Activated CD8-positive, alpha-beta memory T cell treated with anti-CD3 and anti-CD28 coated beads, Interleukin-2, amount 10 ng/mL, durations not matched to agents 7 days and 5 days (primary cell): Measurements from ENCODE around the gene STYK1. TPM values are rescaled to one million over a fixed set of nuclear protein-coding genes. Genes with fewer than 3 reads are reported as not detected.
A peak's percentile ranks its signal among the peaks of the same experiment; 100 is the strongest.
"Not testable (repeated sequence)": the region's sequence is repeated elsewhere in the genome, so short reads cannot be mapped to it uniquely, and the experiment has no call there.

Experiments
- ATAC-seq: fragments of 150-1000 bp; cut with Tn5 transposase; one replicate; pipeline ENCODE4 v1.10.0; 2021; ENCODE audit warnings: moderate library complexity
- CTCF ChIA-PET: fragments of 350-600 bp; sonication (Branson Sonifier 250); formaldehyde crosslinking; loops from one replicate; lab custom pipeline; 2021; ENCODE audit warnings: antibody characterized with exemption; lab: Charles Lee
- DNase-seq: peaks from one replicate; pipeline ENCODE4 v3.0.0-alpha.2; 2020
- H3K27ac Mint-ChIP-seq: one replicate; pipeline ENCODE4 v1.8.0; 2021; ENCODE audit warnings: mild to moderate bottlenecking, mixed read lengths
- H3K27me3 Mint-ChIP-seq: one replicate; pipeline ENCODE4 v1.8.0; 2021; ENCODE audit warnings: mixed read lengths
- H3K36me3 Mint-ChIP-seq: one replicate; pipeline ENCODE4 v1.8.0; 2021; ENCODE audit warnings: mild to moderate bottlenecking, mixed read lengths
- H3K4me1 Mint-ChIP-seq: one replicate; pipeline ENCODE4 v1.8.0; 2021; ENCODE audit warnings: mixed read lengths
- H3K4me3 Mint-ChIP-seq: one replicate; pipeline ENCODE4 v1.8.0; 2021; ENCODE audit warnings: mild to moderate bottlenecking, moderate library complexity, mixed read lengths
- H3K9me3 Mint-ChIP-seq: one replicate; pipeline ENCODE4 v1.8.0; 2022; ENCODE audit warnings: low read depth, mixed read lengths
- total RNA-seq, 2 experiments: library from RNA; stranded (reverse); gene quantifications; one replicate each; pipeline ENCODE4 v1.2.3, GENCODE V29; 2021

Gene STYK1
- total RNA-seq, 2 experiments from 2014 or later = 8.4 to 16.1 TPM

GRCh38 chr12:10668526-10668925 is 5.3 kb downstream of the STYK1 start:
- H3K36me3 Mint-ChIP-seq = peaks cover 48% of the 10 kb centered on the region
- CTCF ChIA-PET = interaction anchor here (0.9 to 1.8 kb wide), 4 partner anchors 53 to 515 kb away, joined by 3 to 7 read pairs (median 4); no protein-coding TSS in a partner anchor
- no peaks in the 10 kb centered on the region for H3K9me3 Mint-ChIP-seq
- peak overlapping the region; percentile 77 for H3K4me3 Mint-ChIP-seq
- H3K4me1 Mint-ChIP-seq = peaks cover 44% of the 10 kb centered on the region
- ATAC-seq = no peak
- H3K27me3 Mint-ChIP-seq = no peaks in the 10 kb centered on the region
- DNase-seq = no peak
- H3K27ac Mint-ChIP-seq = peak overlapping the region; percentile 62

- Mint-ChIP-seq H3K4me3 (peak overlapping the region; percentile 46), H3K36me3 (peaks cover 48% of the 10 kb centered on the region), H3K27me3 (no peaks in the 10 kb centered on the region), H3K4me1 (peaks cover 40% of the 10 kb centered on the region), H3K27ac (no peak overlapping the region), H3K9me3 (no peaks in the 10 kb centered on the region)
- DNase-seq = no peak
- ATAC-seq = no peak
- CTCF ChIA-PET = interaction anchor here (0.9 to 1.1 kb wide), 2 partner anchors 52 to 659 kb away, joined by 3 to 6 read pairs; no protein-coding TSS in a partner anchor
These were observed 6.3 kb downstream of the STYK1 start for GRCh38 chr12:10667581-10667980.

- no peaks in the 10 kb centered on the region for H3K9me3 Mint-ChIP-seq
- CTCF ChIA-PET = no interaction called here
- no peak overlapping the region for H3K4me3 Mint-ChIP-seq
- H3K4me1 Mint-ChIP-seq = peaks cover 17% of the 10 kb centered on the region
- H3K36me3 Mint-ChIP-seq = peaks cover 50% of the 10 kb centered on the region
- DNase-seq = no peak
- ATAC-seq = no peak
- no peak overlapping the region for H3K27ac Mint-ChIP-seq
- no peaks in the 10 kb centered on the region for H3K27me3 Mint-ChIP-seq
These were observed 9.4 kb downstream of the STYK1 start for GRCh38 chr12:10664499-10664898.

GRCh38 chr12:10663869-10664268 is 10.0 kb downstream of the STYK1 start:
- DNase-seq (no peak), ATAC-seq (no peak)
- Mint-ChIP-seq H3K36me3 (peaks cover 51% of the 10 kb centered on the region), H3K27me3 (no peaks in the 10 kb centered on the region), H3K9me3 (no peaks in the 10 kb centered on the region), H3K4me1 (peaks cover 14% of the 10 kb centered on the region), H3K4me3 (no peak overlapping the region), H3K27ac (no peak overlapping the region)
- CTCF ChIA-PET = no interaction called here

GRCh38 chr12:10661338-10661737 is 12.5 kb downstream of the STYK1 start:
- Mint-ChIP-seq H3K4me1 (peaks cover 1% of the 10 kb centered on the region), H3K9me3 (peaks cover 3% of the 10 kb centered on the region), H3K27ac (no peak overlapping the region), H3K27me3 (peaks cover 2% of the 10 kb centered on the region), H3K4me3 (no peak overlapping the region), H3K36me3 (peaks cover 64% of the 10 kb centered on the region)
- ATAC-seq = no peak
- CTCF ChIA-PET = no interaction called here
- no peak for DNase-seq

GRCh38 chr12:10654003-10654402 is 19.8 kb downstream of the STYK1 start:
- ATAC-seq (no peak), DNase-seq (no peak)
- H3K4me1 Mint-ChIP-seq = peaks cover 2% of the 10 kb centered on the region
- H3K36me3 Mint-ChIP-seq = peaks cover 56% of the 10 kb centered on the region
- peaks cover 6% of the 10 kb centered on the region for H3K9me3 Mint-ChIP-seq
- peaks cover 2% of the 10 kb centered on the region for H3K27me3 Mint-ChIP-seq
- CTCF ChIA-PET = no interaction called here
- H3K27ac Mint-ChIP-seq = no peak overlapping the region
- no peak overlapping the region for H3K4me3 Mint-ChIP-seq

- H3K27me3 Mint-ChIP-seq = no peaks in the 10 kb centered on the region
- CTCF ChIA-PET = no interaction called here
- peaks cover 51% of the 10 kb centered on the region for H3K36me3 Mint-ChIP-seq
- H3K9me3 Mint-ChIP-seq = peaks cover 13% of the 10 kb centered on the region
- H3K27ac Mint-ChIP-seq = no peak overlapping the region
- H3K4me1 Mint-ChIP-seq = peaks cover 2% of the 10 kb centered on the region
- no peak for DNase-seq
- no peak for ATAC-seq
- H3K4me3 Mint-ChIP-seq = no peak overlapping the region
These were observed 21.7 kb downstream of the STYK1 start for GRCh38 chr12:10652192-10652591.

GRCh38 chr12:10646576-10646975 is 27.3 kb downstream of the STYK1 start:
- peaks cover 26% of the 10 kb centered on the region for H3K9me3 Mint-ChIP-seq

GRCh38 chr12:10645910-10646309 is 27.9 kb downstream of the STYK1 start:
- H3K4me3 Mint-ChIP-seq = no peak overlapping the region
- no peak for ATAC-seq
- peaks cover 70% of the 10 kb centered on the region for H3K36me3 Mint-ChIP-seq

More at GRCh38 chr12:10646576-10646975, 27.3 kb downstream of the STYK1 start:
- H3K27ac Mint-ChIP-seq, CTCF ChIA-PET, DNase-seq, H3K4me3 Mint-ChIP-seq, H3K27me3 Mint-ChIP-seq, ATAC-seq, H3K4me1 Mint-ChIP-seq: not testable (repeated sequence)
- peaks cover 66% of the 10 kb centered on the region for H3K36me3 Mint-ChIP-seq

GRCh38 chr12:10641735-10642500 is 31.9 kb downstream of the STYK1 start:
- CTCF ChIA-PET = interaction anchor here (0.6 kb wide), 1 partner anchor 484 kb away, joined by 3 read pairs; no protein-coding TSS in a partner anchor
- Mint-ChIP-seq H3K27ac (no peak overlapping the region), H3K27me3 (no peaks in the 10 kb centered on the region)

More at GRCh38 chr12:10645910-10646309, 27.9 kb downstream of the STYK1 start:
- DNase-seq = no peak
- H3K27ac Mint-ChIP-seq = no peak overlapping the region
- CTCF ChIA-PET = no interaction called here
- H3K27me3 Mint-ChIP-seq = no peaks in the 10 kb centered on the region
- no peaks in the 10 kb centered on the region for H3K4me1 Mint-ChIP-seq
- H3K9me3 Mint-ChIP-seq = peaks cover 26% of the 10 kb centered on the region

GRCh38 chr12:10638728-10639127 is 35.1 kb downstream of the STYK1 start:
- no peaks in the 10 kb centered on the region for H3K27me3 Mint-ChIP-seq
- H3K4me1 Mint-ChIP-seq = no peaks in the 10 kb centered on the region
- H3K9me3 Mint-ChIP-seq = no peaks in the 10 kb centered on the region
- CTCF ChIA-PET = no interaction called here
- no peak overlapping the region for H3K27ac Mint-ChIP-seq
- no peak overlapping the region for H3K4me3 Mint-ChIP-seq
- H3K36me3 Mint-ChIP-seq = peaks cover 62% of the 10 kb centered on the region
- DNase-seq (no peak), ATAC-seq (no peak)

More at GRCh38 chr12:10641735-10642500, 31.9 kb downstream of the STYK1 start:
- no peaks in the 10 kb centered on the region for H3K4me1 Mint-ChIP-seq
- H3K36me3 Mint-ChIP-seq = peaks cover 68% of the 10 kb centered on the region
- peaks cover 19% of the 10 kb centered on the region for H3K9me3 Mint-ChIP-seq
- DNase-seq (no peak), ATAC-seq (no peak)
- H3K4me3 Mint-ChIP-seq = no peak overlapping the region

GRCh38 chr12:10636611-10637010 is 37.2 kb downstream of the STYK1 start:
- H3K4me3 Mint-ChIP-seq = no peak overlapping the region
- H3K27me3 Mint-ChIP-seq = no peaks in the 10 kb centered on the region
- no peaks in the 10 kb centered on the region for H3K9me3 Mint-ChIP-seq
- H3K36me3 Mint-ChIP-seq = peaks cover 62% of the 10 kb centered on the region
- ATAC-seq = no peak
- CTCF ChIA-PET = no interaction called here
- H3K4me1 Mint-ChIP-seq = no peaks in the 10 kb centered on the region
- DNase-seq = no peak
- H3K27ac Mint-ChIP-seq = no peak overlapping the region

- no peak overlapping the region for H3K4me3 Mint-ChIP-seq
- ATAC-seq (no peak), DNase-seq (no peak)
- CTCF ChIA-PET = no interaction called here
- no peaks in the 10 kb centered on the region for H3K4me1 Mint-ChIP-seq
- H3K36me3 Mint-ChIP-seq = peaks cover 60% of the 10 kb centered on the region
- no peaks in the 10 kb centered on the region for H3K27me3 Mint-ChIP-seq
- no peak overlapping the region for H3K27ac Mint-ChIP-seq
- no peaks in the 10 kb centered on the region for H3K9me3 Mint-ChIP-seq
These were observed 37.7 kb downstream of the STYK1 start for GRCh38 chr12:10636124-10636523.

- H3K36me3 Mint-ChIP-seq = peaks cover 56% of the 10 kb centered on the region
- no peaks in the 10 kb centered on the region for H3K9me3 Mint-ChIP-seq
- ATAC-seq (no peak), DNase-seq (no peak)
- H3K4me3 Mint-ChIP-seq = no peak overlapping the region
- H3K27me3 Mint-ChIP-seq = no peaks in the 10 kb centered on the region
- no peak overlapping the region for H3K27ac Mint-ChIP-seq
- H3K4me1 Mint-ChIP-seq = no peaks in the 10 kb centered on the region
- CTCF ChIA-PET = no interaction called here
These were observed 38.5 kb downstream of the STYK1 start for GRCh38 chr12:10635306-10635705.
